Endothelial cell of umbilical vein (primary cell): ENCODE results near the gene SCAMP5.

Source experiments
- EZH2 ChIP-seq: IDR thresholded peaks from 2 replicates; pipeline ENCODE4 v1.6.1; 2012; ENCODE audit warnings: borderline replicate concordance, low read depth, mild to moderate bottlenecking, moderate library complexity, low read length, inconsistent platforms; ENCODE audit not compliant: severe bottlenecking
- FOS ChIP-seq: IDR thresholded peaks from 2 replicates; pipeline ENCODE4 v1.6.1; 2011; ENCODE audit warnings: mild to moderate bottlenecking, low read length, moderate library complexity, borderline replicate concordance; ENCODE audit not compliant: insufficient read depth
- GATA2 ChIP-seq: IDR thresholded peaks from 2 replicates; pipeline ENCODE4 v1.7.0; 2011; ENCODE audit warnings: low read depth, mild to moderate bottlenecking, moderate library complexity, mixed read lengths, low read length; ENCODE audit not compliant: insufficient read length, insufficient read depth
- MYC ChIP-seq: IDR thresholded peaks from one replicate; pipeline ENCODE4 v1.6.1; 2011; ENCODE audit warnings: mild to moderate bottlenecking, low read depth, low read length
- POLR2A ChIP-seq: IDR thresholded peaks from 2 replicates; pipeline ENCODE4 v1.6.1; 2012; ENCODE audit warnings: low read depth, mild to moderate bottlenecking, control low read depth, low read length
- POLR2AphosphoS5 ChIP-seq: IDR thresholded peaks from 2 replicates; pipeline ENCODE4 v1.6.1; 2012; ENCODE audit warnings: low read depth, mild to moderate bottlenecking, control low read depth, low read length, moderate library complexity; ENCODE audit not compliant: insufficient read depth
- TF ChIP-seq, protein P1 (sequence below), 2 donors: IDR thresholded peaks; 1 replicate in 1 of 2; 2 replicates in 1 of 2; pipeline ENCODE4 v1.5.1; 2011; ENCODE audit warnings: low read length in 2 of 2, mild to moderate bottlenecking in 2 of 2, moderate library complexity in 2 of 2, control low read depth in 1 of 2, inconsistent platforms in 1 of 2, low read depth in 1 of 2; ENCODE audit not compliant: insufficient read depth in 1 of 2; ENCODE audit errors: extremely low read depth in 1 of 2

DNA sequence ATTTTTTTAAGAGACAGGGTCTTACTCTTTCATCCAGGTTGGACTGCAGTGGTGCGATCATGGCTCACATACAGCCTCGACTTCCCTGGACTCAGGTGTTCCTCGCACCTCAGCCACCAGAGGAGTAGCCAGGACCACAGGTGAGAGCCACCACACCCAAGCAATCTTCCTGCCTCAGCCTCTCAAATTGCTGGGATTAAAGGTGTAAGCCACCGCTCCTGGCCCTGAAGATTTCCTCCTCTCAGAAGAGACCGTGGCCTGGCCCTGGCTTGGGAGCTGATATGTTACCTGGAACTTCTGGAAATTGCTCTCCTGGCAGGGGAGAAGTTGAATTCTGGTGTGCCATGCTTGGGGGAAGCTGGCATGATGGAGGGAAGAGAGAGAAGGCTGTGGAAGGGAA lies 64.2 kb downstream of the SCAMP5 start:
- TF ChIP-seq POLR2A: no peak
- TF ChIP-seq, protein P1, sequence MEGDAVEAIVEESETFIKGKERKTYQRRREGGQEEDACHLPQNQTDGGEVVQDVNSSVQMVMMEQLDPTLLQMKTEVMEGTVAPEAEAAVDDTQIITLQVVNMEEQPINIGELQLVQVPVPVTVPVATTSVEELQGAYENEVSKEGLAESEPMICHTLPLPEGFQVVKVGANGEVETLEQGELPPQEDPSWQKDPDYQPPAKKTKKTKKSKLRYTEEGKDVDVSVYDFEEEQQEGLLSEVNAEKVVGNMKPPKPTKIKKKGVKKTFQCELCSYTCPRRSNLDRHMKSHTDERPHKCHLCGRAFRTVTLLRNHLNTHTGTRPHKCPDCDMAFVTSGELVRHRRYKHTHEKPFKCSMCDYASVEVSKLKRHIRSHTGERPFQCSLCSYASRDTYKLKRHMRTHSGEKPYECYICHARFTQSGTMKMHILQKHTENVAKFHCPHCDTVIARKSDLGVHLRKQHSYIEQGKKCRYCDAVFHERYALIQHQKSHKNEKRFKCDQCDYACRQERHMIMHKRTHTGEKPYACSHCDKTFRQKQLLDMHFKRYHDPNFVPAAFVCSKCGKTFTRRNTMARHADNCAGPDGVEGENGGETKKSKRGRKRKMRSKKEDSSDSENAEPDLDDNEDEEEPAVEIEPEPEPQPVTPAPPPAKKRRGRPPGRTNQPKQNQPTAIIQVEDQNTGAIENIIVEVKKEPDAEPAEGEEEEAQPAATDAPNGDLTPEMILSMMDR (IDR thresholded peaks at IDR 0.05; ENCODE audit: extremely low read depth in 1 of 2, insufficient read depth in 1 of 2, low read depth in 1 of 2, low read length in 2 of 2): no peak
- no peak for TF ChIP-seq POLR2AphosphoS5
- no peak for TF ChIP-seq EZH2
- TF ChIP-seq MYC: no peak
- TF ChIP-seq FOS: no peak
- TF ChIP-seq GATA2: no peak
